ENCODE measurements around the gene RAB24. TPM values are rescaled to one million over a fixed set of nuclear protein-coding genes. Genes with fewer than 3 reads are reported as not detected.

RAB24 gene
- total RNA-seq, 4 donors from 2014 or later: 11.4 to 22.8 (median 14.5) TPM

GRCh38 chr5:177295924-177296323 lies 7.6 kb downstream of the RAB24 start:
- in situ Hi-C loops (cut with MboI; ENCODE audit: low sequenced_read_pairs in 4 of 4) (no loop called here), intact Hi-C loops (cut with DNase I; ENCODE audit: low total_unique reads) (no loop called here)
- H3K4me1 ChIP-seq: peaks cover 4 to 14% of the 10 kb centered on the region in 2 donors
- no peaks in the 10 kb centered on the region for H3K27me3 ChIP-seq
- TF ChIP-seq POLR2A (IDR thresholded peaks at IDR 0.05): no peak
- TF ChIP-seq CTCF (IDR thresholded peaks at IDR 0.05 in 4 of 5, conservative IDR thresholded peaks at IDR 0.05 in 1 of 5): no peak
- H3K27ac ChIP-seq: peak overlapping the region in 2 of 4 donors; percentile 16 to 23
- ATAC-seq: no peak
- H3K9me3 ChIP-seq: no peaks in the 10 kb centered on the region
- no peak for DNase-seq
- H3K36me3 ChIP-seq: peaks cover 5 to 46% of the 10 kb centered on the region in 2 donors
- no peak overlapping the region for H3K4me3 ChIP-seq

GRCh38 chr5:177294632-177295031 lies 8.9 kb downstream of the RAB24 start:
- intact Hi-C loops (cut with DNase I; ENCODE audit: low total_unique reads) (no loop called here), in situ Hi-C loops (cut with MboI; ENCODE audit: low sequenced_read_pairs in 4 of 4) (no loop called here)
- Histone ChIP-seq H3K4me1 (peaks cover 0 to 4% of the 10 kb centered on the region in 2 donors), H3K9me3 (no peaks in the 10 kb centered on the region), H3K27ac (no peak overlapping the region), H3K4me3 (no peak overlapping the region), H3K27me3 (no peaks in the 10 kb centered on the region), H3K36me3 (peaks cover 5 to 46% of the 10 kb centered on the region in 2 donors)
- ATAC-seq (no peak), DNase-seq (no peak)
- TF ChIP-seq CTCF (IDR thresholded peaks at IDR 0.05 in 4 of 5, conservative IDR thresholded peaks at IDR 0.05 in 1 of 5): no peak
- TF ChIP-seq POLR2A (IDR thresholded peaks at IDR 0.05): no peak

GRCh38 chr5:177293819-177294581 lies 9.5 kb downstream of the RAB24 start:
- H3K4me1 ChIP-seq: peaks cover 0 to 4% of the 10 kb centered on the region in 2 donors
- DNase-seq (no peak), ATAC-seq (no peak)
- no peaks in the 10 kb centered on the region for H3K9me3 ChIP-seq
- H3K27me3 ChIP-seq: no peaks in the 10 kb centered on the region
- in situ Hi-C loops (cut with MboI; ENCODE audit: low sequenced_read_pairs in 4 of 4): no loop called here
- peaks cover 5 to 52% of the 10 kb centered on the region in 2 donors for H3K36me3 ChIP-seq
- no peak overlapping the region for H3K27ac ChIP-seq
- no peak overlapping the region for H3K4me3 ChIP-seq
- TF ChIP-seq POLR2A (IDR thresholded peaks at IDR 0.05): no peak
- no peak for TF ChIP-seq CTCF (IDR thresholded peaks at IDR 0.05 in 4 of 5, conservative IDR thresholded peaks at IDR 0.05 in 1 of 5)
- intact Hi-C loops (cut with DNase I; ENCODE audit: low total_unique reads): no loop called here

GRCh38 chr5:177291735-177292134 lies 11.8 kb downstream of the RAB24 start:
- Histone ChIP-seq H3K4me3 (no peak overlapping the region), H3K4me1 (peaks cover 0 to 4% of the 10 kb centered on the region in 2 donors), H3K27ac (no peak overlapping the region), H3K9me3 (no peaks in the 10 kb centered on the region), H3K36me3 (peaks cover 5 to 72% of the 10 kb centered on the region in 2 donors), H3K27me3 (no peaks in the 10 kb centered on the region)
- in situ Hi-C loops (cut with MboI; ENCODE audit: low sequenced_read_pairs in 4 of 4) (no loop called here), intact Hi-C loops (cut with DNase I; ENCODE audit: low total_unique reads) (no loop called here)
- DNase-seq: no peak
- TF ChIP-seq CTCF (IDR thresholded peaks at IDR 0.05 in 4 of 5, conservative IDR thresholded peaks at IDR 0.05 in 1 of 5): no peak
- no peak for TF ChIP-seq POLR2A (IDR thresholded peaks at IDR 0.05)
- ATAC-seq: no peak

All from gastrocnemius medialis (tissue), 4 donors.